CD4-positive, alpha-beta T cell treated with Interleukin-17A for 4 hours (primary cell): ENCODE results near the gene PDIA2.
A peak's percentile ranks its signal among the peaks of the same experiment; 100 is the strongest.
"Not testable (repeated sequence)": the region's sequence is repeated elsewhere in the genome, so short reads cannot be mapped to it uniquely, and the experiment has no call there.

ENCODE experiments used
- DNase-seq: peaks from one replicate; pipeline ENCODE4 v3.0.0-alpha.2; 2020; ENCODE audit warnings: mixed read lengths

PDIA2 gene

GRCh38 chr16:263944-264343 is 19.0 kb upstream of the PDIA2 start:
- DNase-seq, result no peak

- DNase-seq, result no peak
Measured at GRCh38 chr16:264440-264951, 18.5 kb upstream of the PDIA2 start.

- no peak for DNase-seq
Measured at GRCh38 chr16:265002-265529, 17.9 kb upstream of the PDIA2 start.

- no peak for DNase-seq
Measured at GRCh38 chr16:265711-266110, 17.3 kb upstream of the PDIA2 start.

- no peak for DNase-seq
Measured at GRCh38 chr16:266258-267164, 16.5 kb upstream of the PDIA2 start.

GRCh38 chr16:267562-267961 is 15.4 kb upstream of the PDIA2 start:
- not testable (repeated sequence) for DNase-seq

- DNase-seq, result no peak
Measured at GRCh38 chr16:268141-269053, 14.6 kb upstream of the PDIA2 start.

- no peak for DNase-seq
Measured at GRCh38 chr16:269061-269796, 13.7 kb upstream of the PDIA2 start.

GRCh38 chr16:270381-271255 is 12.3 kb upstream of the PDIA2 start:
- no peak for DNase-seq

- DNase-seq, result no peak
Measured at GRCh38 chr16:272633-273546, 10.1 kb upstream of the PDIA2 start.

GRCh38 chr16:273547-274421 is 9.2 kb upstream of the PDIA2 start:
- DNase-seq, result no peak

- DNase-seq, result peak; percentile 18
Measured at GRCh38 chr16:275041-275641, 7.8 kb upstream of the PDIA2 start.

GRCh38 chr16:275786-276232 is 7.2 kb upstream of the PDIA2 start, which contains the start of gene RGS11:
Gene RGS11 (minus strand): TSS chr16:275944. CDS start chr16:275911, 33 bp downstream.
- no peak for DNase-seq

GRCh38 chr16:276426-277077 is 6.4 kb upstream of the PDIA2 start:
- no peak for DNase-seq

GRCh38 chr16:278863-279366 is 4.0 kb upstream of the PDIA2 start:
- DNase-seq, result peak; percentile 15

- DNase-seq, result no peak
Measured at GRCh38 chr16:279531-279930, 3.4 kb upstream of the PDIA2 start.

- no peak for DNase-seq
Measured at GRCh38 chr16:280005-280460, 2.9 kb upstream of the PDIA2 start.

- no peak for DNase-seq
Measured at GRCh38 chr16:280552-280951, 2.4 kb upstream of the PDIA2 start, which contains the start of gene ARHGDIG. Gene ARHGDIG (plus strand): TSS chr16:280591. CDS start chr16:280681, 90 bp downstream.
